K562 (cell line): ENCODE data around the gene GATM. TPM values are rescaled to one million over a fixed set of nuclear protein-coding genes. Genes with fewer than 3 reads are reported as not detected.

Experiments used
- CBFA2T3 ChIP-seq: fragments of 450-650 bp; IDR thresholded peaks from 2 replicates; pipeline ENCODE4 v1.6.1; 2017
- FUS ChIP-seq: fragments of 200-400 bp; formaldehyde crosslinking; optimal IDR thresholded peaks from 2 replicates; pipeline ENCODE3; 2017; ENCODE audit warnings: low read depth, low read length
- JUNB ChIP-seq: fragments of 450-650 bp; formaldehyde crosslinking; conservative IDR thresholded peaks from 2 replicates; pipeline ENCODE4 v1.4.0; 2020; ENCODE audit warnings: mild to moderate bottlenecking
- MAZ ChIP-seq, 2 experiments: fragments of 450-650 bp in 1 of 2; sonication (generic) in 1 of 2; formaldehyde crosslinking; IDR thresholded peaks in 1 of 2; conservative IDR thresholded peaks in 1 of 2; 2 replicates each; pipeline versions ENCODE4 v1.4.0 to v1.5.0; 2020; ENCODE audit warnings: mild to moderate bottlenecking in 1 of 2, missing genetic modification reagents in 1 of 2
- MCM7 ChIP-seq, 2 experiments: fragments of 450-650 bp; IDR thresholded peaks; 2 replicates each; pipeline ENCODE4 v1.6.1; 2016 to 2018
- NFATC3 ChIP-seq: fragments of 450-650 bp; IDR thresholded peaks from 2 replicates; pipeline ENCODE4 v1.6.1; 2017; ENCODE audit warnings: mild to moderate bottlenecking
- NRF1 ChIP-seq, 2 experiments: fragments of 450-650 bp; IDR thresholded peaks in 1 of 2; conservative IDR thresholded peaks in 1 of 2; 2 replicates each; pipeline ENCODE4 v1.6.1; 2014; ENCODE audit warnings: mild to moderate bottlenecking in 2 of 2
- PCBP1 ChIP-seq: fragments of 200-400 bp; formaldehyde crosslinking; IDR thresholded peaks from 2 replicates; pipeline ENCODE4 v1.6.1; 2018; ENCODE audit warnings: mild to moderate bottlenecking, low read depth, low read length; ENCODE audit not compliant: poor library complexity, severe bottlenecking
- POLR2B ChIP-seq: fragments of 450-650 bp; IDR thresholded peaks from 2 replicates; pipeline ENCODE4 v1.6.1; 2018; ENCODE audit warnings: low read depth; ENCODE audit not compliant: partially characterized antibody
- RBBP5 ChIP-seq: fragments of 200-600 bp; sonication (generic); IDR thresholded peaks from 2 replicates; pipeline ENCODE4 v1.6.1; 2012; ENCODE audit warnings: borderline replicate concordance, mild to moderate bottlenecking, low read length, control low read depth, inconsistent platforms; ENCODE audit not compliant: insufficient read depth, poor library complexity, severe bottlenecking
- RHOXF2B ChIP-seq: fragments of 250-450 bp; sonication (Bioruptor Pico); conservative IDR thresholded peaks from 2 replicates; pipeline ENCODE4 v1.5.1; 2021
- SIN3B ChIP-seq: fragments of 450-650 bp; IDR thresholded peaks from 2 replicates; pipeline ENCODE4 v1.6.1; 2017; ENCODE audit warnings: low read depth, mild to moderate bottlenecking, moderate library complexity
- SMARCE1 ChIP-seq: fragments of 450-650 bp; IDR thresholded peaks from 2 replicates; pipeline ENCODE4 v1.7.1; 2016; ENCODE audit warnings: mild to moderate bottlenecking
- SRSF3 ChIP-seq: fragments of 200-400 bp; formaldehyde crosslinking; IDR thresholded peaks from 2 replicates; pipeline ENCODE4 v1.6.1; 2016; ENCODE audit warnings: mild to moderate bottlenecking, low read length, moderate library complexity; ENCODE audit not compliant: insufficient read depth
- YBX1 ChIP-seq: fragments of 450-650 bp; IDR thresholded peaks from 2 replicates; pipeline ENCODE4 v1.7.1; 2016; ENCODE audit warnings: mild to moderate bottlenecking
- ZNF76 ChIP-seq: fragments of 250-450 bp; sonication (Bioruptor Pico); IDR thresholded peaks from 2 replicates; pipeline ENCODE4 v1.4.0; 2020; ENCODE audit warnings: mild to moderate bottlenecking, moderate library complexity, borderline replicate concordance
- ZNF766 ChIP-seq: fragments of 200-800 bp; sonication (Bioruptor generic); conservative IDR thresholded peaks from 2 replicates; pipeline ENCODE4 v1.6.1; 2016; ENCODE audit warnings: missing genetic modification characterization, missing compliant biosample characterization
- polyA plus RNA-seq, 8 experiments: library from polyadenylated mRNA; depleted of rRNA in 4 of 8; stranded (reverse) in 5 of 8; unstranded in 3 of 8; fragments of >200 nt; fragmentation: Nextera tagmentation in 2 of 8; fragmentation: Illumina TruSeq in 1 of 8; extraction: Ambion mirVana in 2 of 8; extraction: Trizol in 1 of 8; gene quantifications; 2 replicates each; pipeline versions ENCODE4 v1.2.1 to v1.2.3, GENCODE V29; 2011 to 2014; ENCODE audit warnings: inconsistent platforms in 1 of 8, missing spikeins in 1 of 8
- total RNA-seq, 7 experiments: library from RNA; depleted of rRNA in 6 of 7; stranded (reverse); fragments of >200 nt in 6 of 7; fragmentation: Illumina TruSeq in 2 of 7; extraction: Trizol in 2 of 7; gene quantifications; 2 replicates each; pipeline versions ENCODE4 v1.2.1 to v1.2.3, GENCODE V29; 2011 to 2021; ENCODE audit warnings: low replicate concordance in 1 of 7
- TF ChIP-seq, protein P1 (sequence below): fragments of 250-450 bp; sonication (Bioruptor Pico); IDR thresholded peaks from 2 replicates; pipeline ENCODE4 v1.4.0; 2020; ENCODE audit warnings: mild to moderate bottlenecking, moderate library complexity, borderline replicate concordance
- TF ChIP-seq, protein P2 (sequence below): sonication (generic); formaldehyde crosslinking; IDR thresholded peaks from 2 replicates; pipeline ENCODE4 v1.8.1; 2023; ENCODE audit warnings: missing genetic modification reagents, mild to moderate bottlenecking, borderline replicate concordance

The GATM gene
- total and polyA plus RNA-seq, 9 of the 15 experiments (the other 6 are each of a cell fraction or from before 2014, with no cell fraction given) = 0.11 to 1.1 (median 0.65) TPM

- no peak for TF ChIP-seq FUS
- TF ChIP-seq PCBP1 = peak; percentile 45
- TF ChIP-seq, protein P1, sequence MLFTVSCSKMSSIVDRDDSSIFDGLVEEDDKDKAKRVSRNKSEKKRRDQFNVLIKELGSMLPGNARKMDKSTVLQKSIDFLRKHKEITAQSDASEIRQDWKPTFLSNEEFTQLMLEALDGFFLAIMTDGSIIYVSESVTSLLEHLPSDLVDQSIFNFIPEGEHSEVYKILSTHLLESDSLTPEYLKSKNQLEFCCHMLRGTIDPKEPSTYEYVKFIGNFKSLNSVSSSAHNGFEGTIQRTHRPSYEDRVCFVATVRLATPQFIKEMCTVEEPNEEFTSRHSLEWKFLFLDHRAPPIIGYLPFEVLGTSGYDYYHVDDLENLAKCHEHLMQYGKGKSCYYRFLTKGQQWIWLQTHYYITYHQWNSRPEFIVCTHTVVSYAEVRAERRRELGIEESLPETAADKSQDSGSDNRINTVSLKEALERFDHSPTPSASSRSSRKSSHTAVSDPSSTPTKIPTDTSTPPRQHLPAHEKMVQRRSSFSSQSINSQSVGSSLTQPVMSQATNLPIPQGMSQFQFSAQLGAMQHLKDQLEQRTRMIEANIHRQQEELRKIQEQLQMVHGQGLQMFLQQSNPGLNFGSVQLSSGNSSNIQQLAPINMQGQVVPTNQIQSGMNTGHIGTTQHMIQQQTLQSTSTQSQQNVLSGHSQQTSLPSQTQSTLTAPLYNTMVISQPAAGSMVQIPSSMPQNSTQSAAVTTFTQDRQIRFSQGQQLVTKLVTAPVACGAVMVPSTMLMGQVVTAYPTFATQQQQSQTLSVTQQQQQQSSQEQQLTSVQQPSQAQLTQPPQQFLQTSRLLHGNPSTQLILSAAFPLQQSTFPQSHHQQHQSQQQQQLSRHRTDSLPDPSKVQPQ = no peak
- no peak for TF ChIP-seq NFATC3
- TF ChIP-seq, protein P2, sequence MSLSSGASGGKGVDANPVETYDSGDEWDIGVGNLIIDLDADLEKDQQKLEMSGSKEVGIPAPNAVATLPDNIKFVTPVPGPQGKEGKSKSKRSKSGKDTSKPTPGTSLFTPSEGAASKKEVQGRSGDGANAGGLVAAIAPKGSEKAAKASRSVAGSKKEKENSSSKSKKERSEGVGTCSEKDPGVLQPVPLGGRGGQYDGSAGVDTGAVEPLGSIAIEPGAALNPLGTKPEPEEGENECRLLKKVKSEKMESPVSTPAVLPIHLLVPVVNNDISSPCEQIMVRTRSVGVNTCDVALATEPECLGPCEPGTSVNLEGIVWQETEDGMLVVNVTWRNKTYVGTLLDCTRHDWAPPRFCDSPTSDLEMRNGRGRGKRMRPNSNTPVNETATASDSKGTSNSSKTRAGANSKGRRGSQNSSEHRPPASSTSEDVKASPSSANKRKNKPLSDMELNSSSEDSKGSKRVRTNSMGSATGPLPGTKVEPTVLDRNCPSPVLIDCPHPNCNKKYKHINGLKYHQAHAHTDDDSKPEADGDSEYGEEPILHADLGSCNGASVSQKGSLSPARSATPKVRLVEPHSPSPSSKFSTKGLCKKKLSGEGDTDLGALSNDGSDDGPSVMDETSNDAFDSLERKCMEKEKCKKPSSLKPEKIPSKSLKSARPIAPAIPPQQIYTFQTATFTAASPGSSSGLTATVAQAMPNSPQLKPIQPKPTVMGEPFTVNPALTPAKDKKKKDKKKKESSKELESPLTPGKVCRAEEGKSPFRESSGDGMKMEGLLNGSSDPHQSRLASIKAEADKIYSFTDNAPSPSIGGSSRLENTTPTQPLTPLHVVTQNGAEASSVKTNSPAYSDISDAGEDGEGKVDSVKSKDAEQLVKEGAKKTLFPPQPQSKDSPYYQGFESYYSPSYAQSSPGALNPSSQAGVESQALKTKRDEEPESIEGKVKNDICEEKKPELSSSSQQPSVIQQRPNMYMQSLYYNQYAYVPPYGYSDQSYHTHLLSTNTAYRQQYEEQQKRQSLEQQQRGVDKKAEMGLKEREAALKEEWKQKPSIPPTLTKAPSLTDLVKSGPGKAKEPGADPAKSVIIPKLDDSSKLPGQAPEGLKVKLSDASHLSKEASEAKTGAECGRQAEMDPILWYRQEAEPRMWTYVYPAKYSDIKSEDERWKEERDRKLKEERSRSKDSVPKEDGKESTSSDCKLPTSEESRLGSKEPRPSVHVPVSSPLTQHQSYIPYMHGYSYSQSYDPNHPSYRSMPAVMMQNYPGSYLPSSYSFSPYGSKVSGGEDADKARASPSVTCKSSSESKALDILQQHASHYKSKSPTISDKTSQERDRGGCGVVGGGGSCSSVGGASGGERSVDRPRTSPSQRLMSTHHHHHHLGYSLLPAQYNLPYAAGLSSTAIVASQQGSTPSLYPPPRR (CRISPR knock-in tag) = no peak
- TF ChIP-seq POLR2B = no peak
- peak; percentile 8 for TF ChIP-seq RBBP5
- TF ChIP-seq ZNF76 (CRISPR knock-in tag) = no peak
- no peak for TF ChIP-seq YBX1
- TF ChIP-seq ZNF766 (CRISPR knock-in tag) = no peak
- TF ChIP-seq RHOXF2B (CRISPR knock-in tag) = no peak
- peak in 1 of 2 experiments; percentile 31; a peak in 2 of 4 replicates for TF ChIP-seq NRF1 (conservative IDR thresholded peaks at IDR 0.05 in 1 of 2, IDR thresholded peaks at IDR 0.05 in 1 of 2)
- no peak for TF ChIP-seq JUNB
- no peak for TF ChIP-seq SIN3B
- no peak for TF ChIP-seq CBFA2T3
- no peak for TF ChIP-seq MAZ (CRISPR knock-in tag; conservative IDR thresholded peaks at IDR 0.05 in 1 of 2, IDR thresholded peaks at IDR 0.05 in 1 of 2)
- TF ChIP-seq SMARCE1 = 0 out of 2 replicates have a peak, but pooled peaks have one; percentile 27
- TF ChIP-seq MCM7 (IDR thresholded peaks at IDR 0.05) = no peak
- no peak for TF ChIP-seq SRSF3
These were observed 24.9 kb upstream of the GATM start (continued) for GRCh38 chr15:45402955-45403877.
